ENCODE data around the gene FAM229B.
"Not testable (repeated sequence)": the region's sequence is repeated elsewhere in the genome, so short reads cannot be mapped to it uniquely, and the experiment has no call there.

FAM229B gene

DNA sequence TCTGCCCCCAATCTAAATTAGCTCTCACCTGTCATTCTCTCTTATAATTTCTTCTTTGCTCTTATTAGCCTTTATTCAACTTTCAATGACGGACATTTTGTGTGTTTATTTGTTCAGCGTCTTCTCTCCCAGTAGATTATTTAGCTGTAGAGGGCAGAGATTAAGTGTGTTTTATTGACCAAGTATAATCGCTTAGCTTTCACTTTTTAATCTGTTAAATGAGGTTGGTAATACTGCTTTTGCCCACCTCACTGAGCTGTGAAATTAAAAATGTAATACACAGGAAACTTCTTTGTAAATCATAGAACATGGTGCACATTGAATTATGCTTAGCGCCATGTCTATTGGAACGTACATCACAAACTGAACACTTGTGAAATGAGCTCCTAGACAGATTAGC lies 37.0 kb upstream of the FAM229B start:
- no peak for TF ChIP-seq CTCF (IDR thresholded peaks at IDR 0.05; ENCODE audit: control insufficient read depth, extremely low read depth, insufficient read depth)
- DNase-seq (ENCODE audit: low read depth) = no peak
- H3K4me3 ChIP-seq (ENCODE audit: low read depth, low read length) = no peak overlapping the region

DNA sequence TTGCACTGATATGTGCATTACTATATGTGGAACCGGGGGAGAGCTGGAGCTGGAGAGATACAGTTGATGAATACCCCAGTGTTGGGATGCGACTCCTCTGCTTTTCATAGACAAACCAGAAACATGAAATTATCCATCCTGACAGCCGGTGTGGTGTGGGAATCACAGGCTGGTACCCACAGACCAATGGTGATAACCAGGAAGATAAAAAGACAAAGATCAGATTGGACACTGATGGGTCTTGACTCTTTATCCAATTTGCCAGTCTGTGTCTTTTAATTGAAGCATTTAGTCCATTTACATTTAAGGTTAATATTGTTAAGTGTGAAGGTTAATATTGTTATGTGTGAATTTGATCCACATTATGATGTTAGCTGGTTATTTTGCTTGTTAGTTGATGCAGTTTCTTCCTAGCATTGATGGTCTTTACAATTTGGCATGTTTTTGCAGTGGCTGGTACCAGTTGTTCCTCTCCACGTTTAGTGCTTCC lies 36.1 kb upstream of the FAM229B start:
- not testable (repeated sequence) for DNase-seq (ENCODE audit: low read depth); H3K4me3 ChIP-seq (ENCODE audit: low read depth, low read length)

DNA sequence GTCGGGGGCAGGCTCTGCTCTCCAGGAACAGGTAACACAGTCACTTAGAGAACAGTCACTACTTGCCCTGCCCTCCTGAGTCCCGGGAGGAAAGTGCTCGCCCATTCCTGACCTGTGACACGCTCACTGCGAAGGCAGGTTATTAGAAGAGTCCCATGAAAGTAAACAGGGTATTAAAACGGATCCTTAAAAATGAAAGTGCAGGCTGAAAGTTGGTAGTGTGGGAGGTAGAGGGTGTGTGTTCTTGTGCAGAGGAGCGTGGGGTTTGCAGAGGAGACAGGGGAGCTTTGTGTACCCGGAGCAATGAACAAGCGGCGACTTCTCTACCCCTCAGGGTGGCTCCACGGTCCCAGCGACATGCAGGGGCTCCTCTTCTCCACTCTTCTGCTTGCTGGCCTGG lies 33.4 kb upstream of the FAM229B start, which contains the start of gene CCN6:
Gene CCN6 (plus strand): TSS at position 104 of the 400 bp plus-strand sequence. CDS start 254 bp downstream, at position 358.
- TF ChIP-seq CTCF (IDR thresholded peaks at IDR 0.05; ENCODE audit: control insufficient read depth, extremely low read depth, insufficient read depth) = no peak
- H3K4me3 ChIP-seq (ENCODE audit: low read depth, low read length) = no peak within 1 kb of the TSS
- no peak for DNase-seq (ENCODE audit: low read depth)

DNA sequence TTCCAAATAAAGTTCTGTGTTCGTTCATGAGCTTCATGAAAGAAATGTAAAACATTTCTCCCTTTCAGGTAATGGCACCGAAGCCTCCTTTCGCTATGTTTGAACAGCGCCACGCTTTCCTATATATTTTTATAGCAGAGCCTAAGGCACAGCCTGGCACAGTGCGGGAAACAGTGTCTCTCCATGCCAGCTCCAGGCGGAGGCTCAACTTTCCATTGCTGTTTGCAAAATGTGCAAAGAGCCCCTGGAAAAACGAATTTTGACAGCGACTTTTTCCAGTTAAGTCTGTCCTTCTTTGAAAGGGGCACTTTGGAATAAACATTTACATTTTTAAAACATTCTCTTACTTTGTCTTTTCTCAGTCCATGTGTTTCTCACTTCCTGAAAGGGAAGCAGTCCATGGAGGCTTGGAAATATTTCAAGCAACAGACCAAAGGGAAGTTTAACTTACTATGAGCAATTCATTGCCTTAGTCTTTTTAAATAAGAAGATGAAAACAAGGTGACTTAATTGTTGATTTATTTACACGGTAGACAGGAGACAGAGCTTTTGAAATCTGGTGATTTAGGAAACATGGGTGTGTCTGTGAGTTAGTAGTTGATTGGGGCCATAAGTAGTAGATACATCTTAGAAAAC lies 32.7 kb upstream of the FAM229B start:
- no peak overlapping the region for H3K4me3 ChIP-seq (ENCODE audit: low read depth, low read length)
- no peak for DNase-seq (ENCODE audit: low read depth)
- TF ChIP-seq CTCF (IDR thresholded peaks at IDR 0.05; ENCODE audit: control insufficient read depth, extremely low read depth, insufficient read depth) = no peak

DNA sequence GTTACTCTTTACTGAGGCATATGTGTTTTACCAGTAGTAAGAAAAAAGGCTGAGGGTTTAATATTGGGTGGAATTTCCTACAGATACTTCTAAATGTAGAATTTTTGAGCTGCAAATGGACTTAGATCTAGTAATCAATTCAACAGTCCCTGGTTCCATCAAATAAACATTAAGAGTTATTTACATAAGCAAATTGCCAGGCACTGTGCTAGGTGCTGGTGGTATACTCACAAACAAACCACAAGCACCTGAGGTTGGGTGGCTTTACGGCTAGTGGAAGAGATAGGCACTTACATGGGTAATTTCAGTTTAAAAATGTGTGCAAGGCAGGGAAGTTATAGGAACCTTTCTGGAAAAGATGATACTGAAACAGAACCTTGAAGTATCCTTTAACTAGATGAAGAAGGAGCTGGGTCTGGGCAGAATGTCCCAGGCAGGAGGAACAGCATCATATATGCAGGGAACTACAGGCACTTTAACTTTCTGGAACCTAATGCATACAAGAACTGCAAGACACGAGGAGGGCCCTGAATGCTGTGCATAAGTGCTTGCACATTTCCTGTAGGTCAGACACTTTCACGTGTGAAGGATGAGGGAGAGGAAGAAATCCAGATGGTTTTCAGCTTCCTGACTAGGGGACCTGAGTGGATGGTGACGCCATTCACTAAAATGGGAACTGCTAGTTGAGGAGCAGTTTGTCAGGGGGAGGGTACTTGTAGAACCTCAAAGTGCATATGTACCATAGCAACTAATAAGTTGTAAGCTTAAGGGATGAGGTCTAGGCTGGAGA lies 29.0 kb upstream of the FAM229B start:
- no peak for TF ChIP-seq CTCF (IDR thresholded peaks at IDR 0.05; ENCODE audit: control insufficient read depth, extremely low read depth, insufficient read depth)
- no peak for DNase-seq (ENCODE audit: low read depth)
- H3K4me3 ChIP-seq (ENCODE audit: low read depth, low read length) = no peak overlapping the region

- no peak for DNase-seq (ENCODE audit: low read depth)
- H3K4me3 ChIP-seq (ENCODE audit: low read depth, low read length) = no peak overlapping the region
- TF ChIP-seq CTCF (IDR thresholded peaks at IDR 0.05; ENCODE audit: control insufficient read depth, extremely low read depth, insufficient read depth) = no peak
Observed at GRCh38 chr6:112061605-112062004, 25.8 kb upstream of the FAM229B start.

DNA sequence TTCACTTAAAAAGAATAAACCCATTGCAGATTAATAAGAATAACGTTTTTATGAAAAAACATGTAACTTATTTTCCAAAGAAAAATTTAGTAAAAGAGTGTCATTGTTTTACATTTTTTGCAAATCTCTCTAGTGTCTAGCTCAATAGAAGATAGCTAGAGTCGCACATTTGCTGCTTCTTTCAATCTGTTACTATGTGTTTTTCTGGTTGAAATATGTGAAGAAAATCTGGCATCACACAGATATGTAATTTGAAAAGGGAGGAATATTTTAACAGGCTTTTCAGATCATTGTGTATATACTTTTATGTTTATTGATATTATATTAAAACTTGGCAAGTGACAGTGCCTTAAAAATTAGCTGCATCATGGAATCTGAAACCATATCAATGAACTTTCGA lies 24.4 kb upstream of the FAM229B start:
- no peak overlapping the region for H3K4me3 ChIP-seq (ENCODE audit: low read depth, low read length)
- DNase-seq (ENCODE audit: low read depth) = no peak
- TF ChIP-seq CTCF (IDR thresholded peaks at IDR 0.05; ENCODE audit: control insufficient read depth, extremely low read depth, insufficient read depth) = no peak

Measured in LNCaP clone FGC (cell line).